T47D (cell line): Measurements from ENCODE around the gene C6orf47.

ENCODE experiments used
- DNase-seq, 2 experiments: peaks; one replicate each; pipeline versions ENCODE4 v3.0.0 to v3.0.0-alpha.2; 2011 to 2012; ENCODE audit warnings: low read depth in 1 of 2, low spot score in 1 of 2
- JUND ChIP-seq: IDR thresholded peaks from 2 replicates; pipeline ENCODE4 v1.6.1; 2012; ENCODE audit warnings: low read depth
- in situ Hi-C: cut with HindIII; loops from 2 replicates; pipeline ENCODE4 v1.10.0; 2016; ENCODE audit warnings: low sequenced_read_pairs, low pct_unique_long_range_greater_than_20kb

Gene C6orf47

GRCh38 chr6:31693535-31693934, 33.0 kb upstream of the C6orf47 start:
- no peak for TF ChIP-seq JUND
- in situ Hi-C loops: no loop called here
- no peak for DNase-seq

- no peak for TF ChIP-seq JUND
- no peak for DNase-seq
- in situ Hi-C loops: no loop called here
Observed at GRCh38 chr6:31692886-31693285, 32.3 kb upstream of the C6orf47 start.

GRCh38 chr6:31692353-31692752, 31.8 kb upstream of the C6orf47 start:
- in situ Hi-C loops: no loop called here
- DNase-seq: no peak
- TF ChIP-seq JUND: no peak

GRCh38 chr6:31691564-31692108, 31.1 kb upstream of the C6orf47 start:
- no peak for TF ChIP-seq JUND
- in situ Hi-C loops: no loop called here
- no peak for DNase-seq

GRCh38 chr6:31691078-31691463, 30.5 kb upstream of the C6orf47 start:
- in situ Hi-C loops: no loop called here
- no peak for TF ChIP-seq JUND
- DNase-seq: no peak

GRCh38 chr6:31690231-31691077, 29.9 kb upstream of the C6orf47 start:
- no peak for DNase-seq
- TF ChIP-seq JUND: no peak
- in situ Hi-C loops: no loop called here

- in situ Hi-C loops: no loop called here
- no peak for TF ChIP-seq JUND
- no peak for DNase-seq
Observed at GRCh38 chr6:31689249-31690110, 28.9 kb upstream of the C6orf47 start.

- in situ Hi-C loops: no loop called here
- DNase-seq: no peak
- TF ChIP-seq JUND: no peak
Observed at GRCh38 chr6:31687860-31688693, 27.5 kb upstream of the C6orf47 start.

- TF ChIP-seq JUND: no peak
- no peak for DNase-seq
- in situ Hi-C loops: no loop called here
Observed at GRCh38 chr6:31687321-31687720, 26.7 kb upstream of the C6orf47 start.

- TF ChIP-seq JUND: no peak
- no peak for DNase-seq
- in situ Hi-C loops: no loop called here
Observed at GRCh38 chr6:31686483-31686882, 25.9 kb upstream of the C6orf47 start.

- in situ Hi-C loops: no loop called here
- no peak for DNase-seq
- no peak for TF ChIP-seq JUND
Observed at GRCh38 chr6:31683591-31683990, 23.0 kb upstream of the C6orf47 start.

- DNase-seq: peak in 1 of 2 experiments; percentile 34
- no peak for TF ChIP-seq JUND
- in situ Hi-C loops: no loop called here
Observed at GRCh38 chr6:31681135-31681671, 20.6 kb upstream of the C6orf47 start.
